ENCODE results near the gene RNLS. TPM values are rescaled to one million over a fixed set of nuclear protein-coding genes. Genes with fewer than 3 reads are reported as not detected.
A peak's percentile ranks its signal among the peaks of the same experiment; 100 is the strongest.

The RNLS gene
- total RNA-seq, 3 donors from 2014 or later = 9.8 to 12.1 (median 11.8) TPM

DNA sequence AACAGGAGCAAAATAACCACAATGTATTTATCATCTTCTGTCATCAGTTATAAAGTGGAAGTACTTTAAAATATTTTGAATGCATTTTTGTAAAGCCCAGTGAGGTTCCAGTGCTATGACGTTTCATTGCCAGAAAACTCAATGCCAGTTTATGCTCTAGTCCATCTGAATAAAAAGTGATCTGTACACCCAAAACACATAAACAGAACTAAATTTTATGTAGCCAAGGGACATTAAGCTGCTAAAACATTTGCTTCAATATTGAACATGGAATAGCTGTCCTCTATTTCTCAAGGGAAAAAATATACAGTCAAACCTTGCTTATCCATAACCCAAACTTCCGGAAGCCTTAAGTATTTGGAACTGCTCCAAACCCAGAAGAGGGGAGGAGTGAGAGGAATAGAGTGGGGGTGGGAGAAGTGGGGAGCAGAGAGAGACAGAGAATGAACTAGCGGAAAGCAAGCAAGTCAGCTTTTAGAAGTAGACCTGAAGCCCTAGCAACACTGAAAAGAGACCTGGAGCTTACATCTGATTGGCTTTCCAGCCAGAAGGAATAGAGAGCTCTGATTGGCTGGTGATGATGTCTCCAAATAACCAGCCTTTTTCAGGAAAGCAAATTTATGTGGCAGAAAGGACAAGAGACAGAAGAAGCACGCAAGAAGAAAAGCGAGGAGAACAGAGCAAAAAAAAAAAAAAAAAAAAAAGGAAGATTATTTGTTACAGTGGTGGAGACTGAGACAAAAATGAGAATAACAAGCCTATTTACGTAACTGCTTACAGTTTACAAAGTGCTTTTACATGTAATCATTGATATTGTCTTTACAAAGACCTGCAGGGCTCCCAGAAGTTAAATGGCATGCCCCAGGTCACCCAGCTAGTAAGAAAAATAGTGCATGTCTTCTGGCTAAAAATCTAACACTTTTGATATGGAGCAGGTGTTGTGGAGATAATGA lies 196.0 kb downstream of the RNLS start:
- TF ChIP-seq, protein P1, sequence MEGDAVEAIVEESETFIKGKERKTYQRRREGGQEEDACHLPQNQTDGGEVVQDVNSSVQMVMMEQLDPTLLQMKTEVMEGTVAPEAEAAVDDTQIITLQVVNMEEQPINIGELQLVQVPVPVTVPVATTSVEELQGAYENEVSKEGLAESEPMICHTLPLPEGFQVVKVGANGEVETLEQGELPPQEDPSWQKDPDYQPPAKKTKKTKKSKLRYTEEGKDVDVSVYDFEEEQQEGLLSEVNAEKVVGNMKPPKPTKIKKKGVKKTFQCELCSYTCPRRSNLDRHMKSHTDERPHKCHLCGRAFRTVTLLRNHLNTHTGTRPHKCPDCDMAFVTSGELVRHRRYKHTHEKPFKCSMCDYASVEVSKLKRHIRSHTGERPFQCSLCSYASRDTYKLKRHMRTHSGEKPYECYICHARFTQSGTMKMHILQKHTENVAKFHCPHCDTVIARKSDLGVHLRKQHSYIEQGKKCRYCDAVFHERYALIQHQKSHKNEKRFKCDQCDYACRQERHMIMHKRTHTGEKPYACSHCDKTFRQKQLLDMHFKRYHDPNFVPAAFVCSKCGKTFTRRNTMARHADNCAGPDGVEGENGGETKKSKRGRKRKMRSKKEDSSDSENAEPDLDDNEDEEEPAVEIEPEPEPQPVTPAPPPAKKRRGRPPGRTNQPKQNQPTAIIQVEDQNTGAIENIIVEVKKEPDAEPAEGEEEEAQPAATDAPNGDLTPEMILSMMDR (IDR thresholded peaks at IDR 0.05) = no peak
- peak in 1 of 3 donors; percentile 61 for DNase-seq
- ATAC-seq = peak; percentile 64
- Histone ChIP-seq H3K9me3 (no peaks in the 10 kb centered on the region), H3K4me1 (ENCODE audit: low read depth) (peaks cover 28% of the 10 kb centered on the region), H3K36me3 (ENCODE audit: low read depth) (peaks cover 3% of the 10 kb centered on the region), H3K4me3 (no peak overlapping the region)
- intact Hi-C loops (cut with DNase I, micrococcal nuclease) = loop anchor here (5.0 to 10.0 kb wide), 2 partner anchors 525 to 532 kb away; partner anchors contain the start of genes KLLN (in 1 of the 2) and PTEN (in 1 of the 2)

DNA sequence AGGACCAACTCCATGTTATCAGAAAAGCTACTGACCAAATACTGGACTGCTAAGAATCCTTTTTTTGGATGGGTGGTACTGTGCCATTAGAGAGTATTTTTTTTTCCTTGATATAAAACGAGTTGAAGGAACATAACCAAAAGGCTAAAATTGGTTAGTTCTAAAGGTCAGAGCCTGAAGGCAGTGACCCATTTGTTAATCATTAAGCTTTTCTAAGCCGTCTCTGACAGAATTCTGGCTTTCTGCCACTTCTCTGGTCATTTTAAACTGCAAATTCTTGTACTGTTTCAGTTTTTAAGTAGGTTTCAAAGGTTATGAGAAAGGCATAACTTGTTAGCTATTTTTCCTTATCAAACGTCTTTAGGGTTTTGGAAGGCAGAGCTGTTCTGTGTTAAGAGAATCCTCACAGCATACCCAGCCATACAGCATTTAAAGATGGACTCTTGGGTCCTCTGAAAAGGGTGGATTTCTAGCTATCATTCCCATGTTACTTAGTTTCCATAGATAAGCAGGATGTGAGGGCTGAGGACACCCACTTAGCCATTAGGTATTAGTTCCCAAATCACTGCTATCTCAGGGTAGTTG lies 196.8 kb downstream of the RNLS start:
- H3K9me3 ChIP-seq = no peaks in the 10 kb centered on the region
- TF ChIP-seq, protein P1 (IDR thresholded peaks at IDR 0.05) = no peak
- no peak overlapping the region for H3K4me3 ChIP-seq
- DNase-seq (peak in 1 of 3 donors; percentile 74), ATAC-seq (peak; percentile 53)
- peaks cover 3% of the 10 kb centered on the region for H3K36me3 ChIP-seq (ENCODE audit: low read depth)
- peaks cover 28% of the 10 kb centered on the region for H3K4me1 ChIP-seq (ENCODE audit: low read depth)
- intact Hi-C loops (cut with DNase I, micrococcal nuclease) = loop anchor here (5.0 to 10.0 kb wide), 2 partner anchors 524 to 531 kb away; partner anchors contain the start of genes KLLN (in 1 of the 2) and PTEN (in 1 of the 2)

DNA sequence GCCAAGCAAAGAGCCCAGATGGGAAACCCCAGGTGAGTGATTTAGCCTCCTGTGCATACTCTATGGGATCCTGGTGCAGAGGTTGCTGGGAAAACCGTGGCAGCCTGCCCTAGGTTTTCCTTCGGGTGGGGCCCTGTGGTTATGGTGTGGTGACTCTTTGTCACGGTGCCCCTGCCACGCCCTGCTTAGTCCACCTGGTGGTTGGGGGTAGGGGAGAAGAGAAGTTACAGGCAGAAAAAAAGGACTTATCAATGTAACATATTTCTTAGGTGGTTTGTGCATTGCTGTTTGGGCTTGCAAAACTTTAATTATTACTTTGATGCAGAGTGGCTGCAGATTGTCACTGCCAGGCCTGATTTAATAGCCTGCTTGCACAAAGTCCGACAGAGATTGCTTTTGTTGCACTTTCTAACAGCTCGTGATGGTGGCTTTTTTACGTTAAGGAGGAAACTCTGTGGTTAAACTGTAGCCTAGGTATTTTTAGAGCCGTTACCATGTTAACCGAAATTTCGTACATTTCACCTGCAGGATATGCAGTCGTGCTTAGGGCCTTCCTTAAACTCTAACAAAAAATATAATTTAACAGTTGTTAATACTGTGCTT lies 197.4 kb downstream of the RNLS start:
- peaks cover 3% of the 10 kb centered on the region for H3K36me3 ChIP-seq (ENCODE audit: low read depth)
- H3K4me3 ChIP-seq = no peak overlapping the region
- TF ChIP-seq, protein P1 (IDR thresholded peaks at IDR 0.05) = no peak
- peak; percentile 93 for ATAC-seq
- H3K9me3 ChIP-seq = no peaks in the 10 kb centered on the region
- intact Hi-C loops (cut with DNase I, micrococcal nuclease) = loop anchor here (5.0 to 10.0 kb wide), 2 partner anchors 523 to 531 kb away; partner anchors contain the start of genes KLLN (in 1 of the 2) and PTEN (in 1 of the 2)
- peaks cover 28% of the 10 kb centered on the region for H3K4me1 ChIP-seq (ENCODE audit: low read depth)
- peak; percentile 94 to 97 (median 94) for DNase-seq

DNA sequence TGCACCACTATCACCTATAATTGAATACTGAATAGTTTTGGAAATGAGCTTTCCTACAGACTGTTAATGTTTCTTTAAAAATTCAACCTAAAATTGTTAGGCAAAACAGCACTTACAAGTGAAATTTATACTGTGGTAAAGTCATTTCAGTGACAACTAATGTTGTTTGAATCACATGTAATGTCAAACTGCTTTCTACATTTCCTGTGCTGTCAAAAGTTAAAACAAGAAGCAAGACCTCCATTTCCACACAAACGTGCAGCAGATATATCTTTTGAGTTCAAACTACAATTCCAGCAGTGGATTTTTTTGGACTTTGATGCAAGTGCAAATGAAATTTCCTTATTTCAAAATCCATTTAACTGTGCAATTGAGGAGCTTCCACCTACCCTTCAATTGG lies 199.8 kb downstream of the RNLS start:
- H3K9me3 ChIP-seq = no peaks in the 10 kb centered on the region
- H3K4me1 ChIP-seq (ENCODE audit: low read depth) = peaks cover 34% of the 10 kb centered on the region
- intact Hi-C loops (cut with DNase I, micrococcal nuclease) = loop anchor here in 1 of 2 donors (10.0 kb wide), 1 partner anchor 528 kb away; no protein-coding TSS in a partner anchor
- TF ChIP-seq, protein P1 (IDR thresholded peaks at IDR 0.05) = no peak
- H3K4me3 ChIP-seq = no peak overlapping the region
- DNase-seq (no peak), ATAC-seq (no peak)
- peaks cover 3% of the 10 kb centered on the region for H3K36me3 ChIP-seq (ENCODE audit: low read depth)

DNA sequence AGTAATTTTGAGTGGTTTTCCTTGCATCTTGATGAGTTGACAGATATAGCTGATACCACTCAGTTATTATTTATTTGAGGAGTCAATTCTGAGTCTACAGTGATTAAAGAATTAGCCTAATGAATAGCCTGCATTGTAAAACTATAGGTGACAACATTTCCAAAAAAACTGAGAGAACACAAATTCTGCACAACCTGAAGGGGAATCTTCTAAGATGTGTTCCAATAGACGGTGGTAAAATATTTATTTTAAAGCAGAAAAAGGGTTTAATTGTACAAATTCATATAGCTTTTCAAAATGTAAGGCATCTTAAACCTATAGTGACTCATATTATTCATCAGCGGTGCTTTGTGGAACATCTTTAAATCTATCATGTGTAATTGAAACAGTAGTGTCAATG lies 200.4 kb downstream of the RNLS start:
- no peak for ATAC-seq
- TF ChIP-seq, protein P1 (IDR thresholded peaks at IDR 0.05) = no peak

More for the DNA sequence above, 200.4 kb downstream of the RNLS start:
- H3K36me3 ChIP-seq (ENCODE audit: low read depth) = peaks cover 3% of the 10 kb centered on the region
- no peak for DNase-seq
- no peak overlapping the region for H3K4me3 ChIP-seq
- intact Hi-C loops (cut with DNase I, micrococcal nuclease) = loop anchor here in 1 of 2 donors (10.0 kb wide), 1 partner anchor 528 kb away; no protein-coding TSS in a partner anchor
- peaks cover 30% of the 10 kb centered on the region for H3K4me1 ChIP-seq (ENCODE audit: low read depth)
- no peaks in the 10 kb centered on the region for H3K9me3 ChIP-seq

Measured in mucosa of descending colon (tissue), 3 donors.